H1 (cell line): ENCODE data around the gene ZNF526. TPM values are rescaled to one million over a fixed set of nuclear protein-coding genes. Genes with fewer than 3 reads are reported as not detected.

Experiments
- GABPA ChIP-seq: IDR thresholded peaks from 2 replicates; pipeline ENCODE4 v1.6.1; 2011; ENCODE audit warnings: mild to moderate bottlenecking, low read length, moderate library complexity, borderline replicate concordance; ENCODE audit not compliant: insufficient read depth
- HDAC6 ChIP-seq: IDR thresholded peaks from one replicate; pipeline ENCODE4 v1.7.1; 2012; ENCODE audit warnings: low read depth, mild to moderate bottlenecking, inconsistent platforms, low read length, moderate library complexity
- JUND ChIP-seq: IDR thresholded peaks from 2 replicates; pipeline ENCODE4 v1.6.1; 2011; ENCODE audit warnings: mild to moderate bottlenecking, improper control_type of control experiment, low read length
- RFX5 ChIP-seq: IDR thresholded peaks from 2 replicates; pipeline ENCODE4 v1.6.1; 2011; ENCODE audit warnings: low read depth, low read length, improper control_type of control experiment, borderline replicate concordance
- SP2 ChIP-seq: IDR thresholded peaks from 2 replicates; pipeline ENCODE4 v1.6.1; 2012; ENCODE audit warnings: mild to moderate bottlenecking, low read length, inconsistent platforms
- SRF ChIP-seq: IDR thresholded peaks from 2 replicates; pipeline ENCODE4 v1.6.1; 2011; ENCODE audit warnings: mild to moderate bottlenecking, low read depth, low read length, moderate library complexity
- TAF7 ChIP-seq: optimal IDR thresholded peaks from 2 replicates; pipeline ENCODE3; 2011; ENCODE audit warnings: low read depth, mild to moderate bottlenecking, inconsistent platforms, low read length, moderate library complexity, borderline replicate concordance
- polyA plus RNA-seq, 7 experiments: library from polyadenylated mRNA; depleted of rRNA in 3 of 7; stranded (reverse) in 5 of 7; unstranded in 2 of 7; fragments of >200 nt in 5 of 7; fragments of 200-250 nt in 2 of 7; gene quantifications; 1 replicate in 5 of 7; 2 replicates in 1 of 7; 4 replicates in 1 of 7; pipeline versions ENCODE4 v1.2.1 to v1.2.3, GENCODE V29; 2011 to 2013; ENCODE audit warnings: missing spikeins in 2 of 7, mixed read lengths in 2 of 7
- total RNA-seq: library from RNA; stranded (reverse); fragmentation: NEBNext Ultra II Directional; extraction: Animal tissue kit (Norgen Biotek cat#: 25700); gene quantifications from 2 replicates; pipeline ENCODE4 v1.2.1, GENCODE V29; 2021

ZNF526 gene
- total and polyA plus RNA-seq, 2 of the 8 experiments (the other 6 are each of a cell fraction or from before 2014, with no cell fraction given) = 8.4 to 14.1 TPM

DNA sequence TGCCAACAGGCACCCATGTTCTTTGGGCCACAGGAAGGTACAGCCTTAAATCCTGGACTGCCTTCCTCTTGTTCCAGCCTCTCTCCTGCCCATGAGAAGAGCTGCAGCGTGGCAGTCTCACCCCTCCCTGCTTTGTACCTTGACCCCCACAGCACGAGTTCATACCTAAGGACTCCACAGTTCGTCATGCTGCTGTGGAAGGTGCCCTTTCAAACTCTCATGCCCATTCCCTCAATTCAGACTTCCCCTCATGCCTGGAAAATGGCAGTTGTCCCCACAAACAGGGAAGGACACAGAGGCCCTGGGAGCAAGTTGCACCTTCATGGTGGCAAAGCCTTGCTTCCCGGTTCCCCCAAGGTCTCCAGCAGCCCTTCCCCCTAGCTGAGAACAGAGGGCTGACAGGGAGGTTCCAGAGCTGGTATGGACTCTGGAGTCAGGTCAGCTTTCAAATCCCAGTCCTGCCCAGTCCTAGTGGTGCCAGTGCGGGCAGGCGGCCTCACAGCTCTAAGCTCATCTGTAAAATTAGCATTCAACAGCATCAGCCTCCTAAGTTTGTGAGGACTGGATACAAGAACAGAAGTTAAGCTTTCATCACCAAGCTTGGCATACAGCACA lies 13.7 kb downstream of the ZNF526 start (continued):
- TF ChIP-seq TAF7 (no peak), SP2 (no peak), RFX5 (no peak), JUND (no peak), GABPA (no peak), HDAC6 (no peak), SRF (no peak)
- TF ChIP-seq, all 59 proteins: peak for 0
